Suppressor macrophage treated with lipopolysaccharide for 1 hour (primary cell): Measurements from ENCODE around the gene PTGES3.

Experiments
- DNase-seq, 3 donors: peaks; one replicate each; pipeline ENCODE4 v3.0.0-alpha.2; 2020 to 2022

PTGES3 gene

GRCh38 chr12:56622535-56622934 is 65.5 kb downstream of the PTGES3 start:
- no peak for DNase-seq

GRCh38 chr12:56616925-56617324 is 71.2 kb downstream of the PTGES3 start:
- no peak for DNase-seq

DNA sequence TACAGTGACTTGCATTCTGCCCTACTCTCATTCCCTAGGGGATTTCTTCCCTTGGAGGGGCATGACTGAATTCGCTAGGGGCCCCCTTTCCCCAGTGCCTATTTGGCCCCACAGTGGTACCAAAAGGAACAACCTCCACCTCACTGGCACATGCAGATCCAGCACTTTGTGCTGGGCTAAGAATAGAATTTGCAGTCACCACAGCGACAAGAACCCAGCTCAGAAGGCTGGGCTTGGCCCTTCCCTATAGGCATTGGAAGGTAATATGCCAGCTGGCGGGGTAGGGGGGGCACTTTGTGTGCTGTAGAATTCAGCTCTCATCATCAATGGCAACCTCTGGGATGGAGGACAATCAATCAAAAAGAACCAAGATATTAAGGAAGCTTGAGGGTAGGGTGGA is 71.8 kb downstream of the PTGES3 start:
- no peak for DNase-seq

- DNase-seq, result no peak
These were observed 73.5 kb downstream of the PTGES3 start for GRCh38 chr12:56614627-56615026.
